ENCODE data around the gene UNC5B.

The UNC5B gene

GRCh38 chr10:71283876-71284275, 71.5 kb downstream of the UNC5B start:
- DNase-seq: no peak
- Mint-ChIP-seq H3K36me3 (ENCODE audit: low read depth) (peaks cover 33% of the 10 kb centered on the region), H3K4me3 (no peak overlapping the region), H3K27me3 (ENCODE audit: low read depth, poor library complexity) (no peaks in the 10 kb centered on the region), H3K4me1 (peaks cover 30% of the 10 kb centered on the region), H3K27ac (peak overlapping the region; percentile 77), H3K9me3 (no peaks in the 10 kb centered on the region)
- TF ChIP-seq CTCF (IDR thresholded peaks at IDR 0.05): no peak

GRCh38 chr10:71284544-71285179, 72.3 kb downstream of the UNC5B start:
- H3K27ac Mint-ChIP-seq: peak overlapping the region; percentile 77

DNA sequence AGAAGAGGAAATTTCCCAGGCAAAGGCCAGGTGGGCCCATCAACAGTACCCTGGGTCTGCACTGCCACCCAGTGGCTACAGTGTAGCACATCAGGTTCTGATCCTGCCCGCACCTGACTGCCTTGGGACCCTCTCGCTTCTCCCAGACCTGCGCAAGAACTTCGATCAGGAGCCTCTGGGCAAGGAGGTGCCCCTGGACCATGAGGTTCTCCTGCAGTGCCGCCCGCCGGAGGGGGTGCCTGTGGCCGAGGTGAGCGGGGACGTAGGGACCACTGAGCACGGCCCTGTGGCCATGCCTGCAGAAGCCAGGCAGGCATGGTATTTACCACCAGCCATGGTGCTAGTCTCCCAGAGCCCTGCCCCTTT, 72.8 kb downstream of the UNC5B start:
- no peak overlapping the region for H3K27ac Mint-ChIP-seq
- DNase-seq: peak; percentile 68

More at GRCh38 chr10:71284544-71285179, 72.3 kb downstream of the UNC5B start:
- Mint-ChIP-seq H3K4me1 (peaks cover 25% of the 10 kb centered on the region), H3K4me3 (no peak overlapping the region), H3K9me3 (no peaks in the 10 kb centered on the region), H3K27me3 (ENCODE audit: low read depth, poor library complexity) (peaks cover 2% of the 10 kb centered on the region), H3K36me3 (ENCODE audit: low read depth) (peaks cover 41% of the 10 kb centered on the region)
- DNase-seq: no peak
- TF ChIP-seq CTCF (IDR thresholded peaks at IDR 0.05): no peak

DNA sequence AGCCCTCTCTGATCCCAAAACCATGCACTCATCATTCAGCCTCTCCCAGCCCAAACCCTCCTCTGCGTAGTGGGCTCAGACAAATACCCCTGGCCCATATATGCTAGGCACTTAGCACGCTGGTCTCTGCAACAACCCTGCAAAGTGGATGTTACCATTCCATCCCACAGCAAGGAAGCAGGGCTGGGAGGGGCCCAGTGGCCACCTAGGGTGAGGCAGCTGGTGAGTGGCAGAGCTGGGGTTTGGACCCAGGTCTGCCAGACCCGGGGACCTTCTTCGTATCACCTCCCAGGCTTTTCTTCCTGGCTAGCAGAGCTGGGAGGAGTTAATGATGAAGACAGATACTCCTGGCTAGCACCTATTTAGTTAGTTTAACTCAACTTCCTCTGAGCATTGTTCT, 73.6 kb downstream of the UNC5B start:
- Mint-ChIP-seq H3K4me3 (no peak overlapping the region), H3K9me3 (no peaks in the 10 kb centered on the region), H3K36me3 (ENCODE audit: low read depth) (peaks cover 42% of the 10 kb centered on the region), H3K4me1 (peaks cover 21% of the 10 kb centered on the region), H3K27ac (no peak overlapping the region), H3K27me3 (ENCODE audit: low read depth, poor library complexity) (peaks cover 2% of the 10 kb centered on the region)
- DNase-seq: no peak
- no peak for TF ChIP-seq CTCF (IDR thresholded peaks at IDR 0.05)

More for the DNA sequence above, 72.8 kb downstream of the UNC5B start:
- H3K4me1 Mint-ChIP-seq: peaks cover 23% of the 10 kb centered on the region
- peaks cover 2% of the 10 kb centered on the region for H3K27me3 Mint-ChIP-seq (ENCODE audit: low read depth, poor library complexity)
- H3K36me3 Mint-ChIP-seq (ENCODE audit: low read depth): peaks cover 40% of the 10 kb centered on the region
- peak; percentile 70 for TF ChIP-seq CTCF (IDR thresholded peaks at IDR 0.05)
- H3K4me3 Mint-ChIP-seq: no peak overlapping the region
- H3K9me3 Mint-ChIP-seq: no peaks in the 10 kb centered on the region

DNA sequence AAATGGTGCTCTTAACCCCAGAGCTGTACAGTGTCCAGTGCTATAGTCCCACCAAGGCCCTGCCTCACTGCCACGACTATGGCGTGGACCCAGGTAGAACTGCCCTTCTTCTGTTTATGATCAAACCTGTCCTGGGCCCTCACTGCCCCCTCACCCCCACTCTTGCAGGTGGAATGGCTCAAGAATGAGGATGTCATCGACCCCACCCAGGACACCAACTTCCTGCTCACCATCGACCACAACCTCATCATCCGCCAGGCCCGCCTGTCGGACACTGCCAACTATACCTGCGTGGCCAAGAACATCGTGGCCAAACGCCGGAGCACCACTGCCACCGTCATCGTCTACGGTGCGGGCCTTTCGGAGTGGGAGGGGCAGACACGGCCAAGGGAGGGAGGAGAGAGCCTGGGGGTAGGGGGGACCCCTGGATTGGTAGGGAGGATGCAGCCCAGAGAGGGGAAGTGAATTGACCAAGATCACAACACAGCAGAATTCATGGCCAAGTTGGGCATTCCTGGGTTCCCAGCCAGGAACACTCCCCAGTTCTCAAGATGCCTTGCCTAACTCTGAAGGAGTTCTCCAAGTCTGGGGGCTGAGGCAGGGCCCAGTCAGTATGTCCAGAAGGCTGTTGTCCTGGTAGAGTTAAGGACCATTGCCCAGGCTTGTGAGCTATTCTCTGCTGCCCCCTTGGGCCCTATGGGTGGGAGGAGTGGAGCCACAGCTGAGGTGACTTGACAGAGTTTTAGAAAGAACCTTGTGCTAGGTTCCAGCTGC, 74.3 kb downstream of the UNC5B start:
- no peaks in the 10 kb centered on the region for H3K9me3 Mint-ChIP-seq
- peaks cover 21% of the 10 kb centered on the region for H3K4me1 Mint-ChIP-seq
- H3K27ac Mint-ChIP-seq: no peak overlapping the region
- H3K4me3 Mint-ChIP-seq: no peak overlapping the region
- DNase-seq: no peak
- peaks cover 2% of the 10 kb centered on the region for H3K27me3 Mint-ChIP-seq (ENCODE audit: low read depth, poor library complexity)
- no peak for TF ChIP-seq CTCF (IDR thresholded peaks at IDR 0.05)
- H3K36me3 Mint-ChIP-seq (ENCODE audit: low read depth): peaks cover 47% of the 10 kb centered on the region

Measured in nephron progenitor cell (in vitro differentiated cells).